HepG2 (cell line): ENCODE data around the gene SRRM3. TPM values are rescaled to one million over a fixed set of nuclear protein-coding genes. Genes with fewer than 3 reads are reported as not detected.

Experiments
- ATAC-seq: fragments of 200-7000 bp; cut with Tn5 transposase; 3 replicates; pipeline ENCODE4 v1.9.1; 2020; ENCODE audit warnings: mild to moderate bottlenecking, moderate library complexity
- BruUV-seq: library from RNA; stranded (reverse); fragments of 400-500 nt; replicated peaks from 2 replicates; lab custom pipeline; 2021; lab: Mats Ljungman, UMichigan
- CTCF ChIA-PET: fragments of 300-600 bp; formaldehyde crosslinking; extraction: SDS; loops from one replicate; lab custom pipeline; 2021; ENCODE audit warnings: low total read pairs, inconsistent platforms, low intra/inter-chr PET ratio; lab: Yijun Ruan, JAX
- POLR2A ChIA-PET: fragments of 350-600 bp; sonication (Branson Sonifier 250); formaldehyde crosslinking; loops from one replicate; lab custom pipeline; 2020; ENCODE audit warnings: antibody characterized with exemption, inconsistent platforms; lab: Yijun Ruan, JAX
- DNase-seq: peaks from one replicate; pipeline ENCODE4 v3.0.0-alpha.2; 2015; ENCODE audit warnings: low spot score
- FAIRE-seq: peaks from 3 replicates; lab custom pipeline; 2011; peaks lifted over from hg19 to GRCh38; lab: Jason Lieb, UNC
- H2AFZ ChIP-seq: one replicate; pipeline ENCODE4 v1.6.1; 2011; ENCODE audit warnings: low read length, inconsistent platforms
- H3K27ac ChIP-seq: fragments of 300-600 bp; 3 replicates; pipeline ENCODE4 v1.8.0; 2011; ENCODE audit warnings: mixed run types, mild to moderate bottlenecking, mixed read lengths, low read length, inconsistent platforms; ENCODE audit not compliant: insufficient read depth; ENCODE audit errors: extremely low read length
- H3K27me3 ChIP-seq, 2 experiments: fragments of 200-600 bp in 1 of 2; 2 replicates in 1 of 2; 3 replicates in 1 of 2; pipeline versions ENCODE4 v1.6.0 to v1.8.0; 2011; ENCODE audit warnings: low read length in 2 of 2, mild to moderate bottlenecking in 2 of 2, moderate library complexity in 2 of 2, inconsistent platforms in 1 of 2; ENCODE audit not compliant: insufficient read depth in 2 of 2, control insufficient read depth in 1 of 2
- H3K36me3 ChIP-seq, 2 experiments: fragments of 200-600 bp in 1 of 2; replicated peaks in 1 of 2; 2 replicates in 1 of 2; 3 replicates in 1 of 2; pipeline versions ENCODE4 v1.5.1 to v1.8.0; 2011; ENCODE audit warnings: low read length in 2 of 2, inconsistent platforms in 1 of 2; ENCODE audit not compliant: insufficient read depth in 2 of 2, control insufficient read depth in 1 of 2
- H3K4me1 ChIP-seq: 2 replicates; pipeline ENCODE4 v1.5.1; 2012; ENCODE audit warnings: low read length, inconsistent platforms; ENCODE audit not compliant: insufficient read depth
- H3K4me2 ChIP-seq: 2 replicates; pipeline ENCODE4 v1.6.0; 2011; ENCODE audit warnings: low read depth, low read length, inconsistent platforms
- H3K4me3 ChIP-seq, 3 experiments: fragments of 200-600 bp in 1 of 3; sonication (generic), shearing (Covaris generic) in 1 of 3; replicated peaks in 1 of 3; 2 replicates each; pipeline ENCODE4 v1.5.1; 2011 to 2016; ENCODE audit warnings: low read length in 3 of 3, inconsistent platforms in 2 of 3, low read depth in 2 of 3, mild to moderate bottlenecking in 2 of 3, control low read depth in 1 of 3, mixed read lengths in 1 of 3; ENCODE audit not compliant: insufficient read depth in 1 of 3
- H3K79me2 ChIP-seq: one replicate; pipeline ENCODE4 v1.6.1; 2011; ENCODE audit warnings: low read length, inconsistent platforms; ENCODE audit not compliant: insufficient read depth
- H3K9ac ChIP-seq: 2 replicates; pipeline ENCODE4 v1.6.0; 2011; ENCODE audit warnings: mild to moderate bottlenecking, low read depth, low read length, inconsistent platforms; ENCODE audit not compliant: insufficient read depth
- H3K9me3 ChIP-seq: 2 replicates; pipeline ENCODE4 v1.5.1; 2012; ENCODE audit warnings: mild to moderate bottlenecking, low read length
- H4K20me1 ChIP-seq: 2 replicates; pipeline ENCODE4 v1.6.0; 2011; ENCODE audit warnings: inconsistent platforms, mild to moderate bottlenecking, low read length, moderate library complexity; ENCODE audit not compliant: insufficient read depth
- AKAP8 ChIP-seq: sonication (generic); formaldehyde crosslinking; IDR thresholded peaks from 2 replicates; pipeline ENCODE4 v1.5.1; 2020; ENCODE audit warnings: mild to moderate bottlenecking, missing genetic modification reagents
- GMEB1 ChIP-seq: sonication (generic); formaldehyde crosslinking; IDR thresholded peaks from 2 replicates; pipeline ENCODE4 v1.5.1; 2020; ENCODE audit warnings: missing genetic modification reagents, mild to moderate bottlenecking, borderline replicate concordance
- RAD21 ChIP-seq: fragments of 450-650 bp; formaldehyde crosslinking; IDR thresholded peaks from 2 replicates; pipeline ENCODE4 v1.5.0; 2020; ENCODE audit warnings: mild to moderate bottlenecking
- SCMH1 ChIP-seq: sonication (generic); formaldehyde crosslinking; IDR thresholded peaks from 2 replicates; pipeline ENCODE4 v1.9.0; 2021; ENCODE audit warnings: missing genetic modification reagents, mild to moderate bottlenecking, borderline replicate concordance
- TBX3 ChIP-seq: fragments of 450-650 bp; IDR thresholded peaks from 2 replicates; pipeline ENCODE4 v1.6.1; 2017; ENCODE audit warnings: antibody characterized with exemption, mild to moderate bottlenecking, inconsistent platforms, borderline replicate concordance
- ZIK1 ChIP-seq: sonication (generic); formaldehyde crosslinking; IDR thresholded peaks from 2 replicates; pipeline ENCODE4 v1.5.0; 2020; ENCODE audit warnings: mild to moderate bottlenecking, low read depth, missing genetic modification reagents, borderline replicate concordance
- ZNF337 ChIP-seq: sonication (generic); formaldehyde crosslinking; IDR thresholded peaks from 2 replicates; pipeline ENCODE4 v1.5.1; 2020; ENCODE audit warnings: missing genetic modification reagents, low read depth, mild to moderate bottlenecking, borderline replicate concordance
- ZNF558 ChIP-seq: sonication (generic); formaldehyde crosslinking; IDR thresholded peaks from 2 replicates; pipeline ENCODE4 v1.9.0; 2022; ENCODE audit warnings: mild to moderate bottlenecking, missing genetic modification reagents, borderline replicate concordance
- WGBS: methylation state at CpG from one replicate; pipeline ENCODE4 v1.1.6; 2017; ENCODE audit warnings: low lambda C conversion rate; 5-methylcytosine and 5-hydroxymethylcytosine counted together
- in situ Hi-C: cut with HindIII; loops from 2 replicates; pipeline ENCODE4 v1.10.0; 2017; ENCODE audit warnings: low pct_unique_long_range_greater_than_20kb; ENCODE audit not compliant: extremely low pct_ligation_motif_present
- intact Hi-C: fragments of 100-400 bp; cut with micrococcal nuclease; formaldehyde crosslinking; loops from one replicate; pipeline ENCODE4 v1.10.0; 2022; ENCODE audit not compliant: unreplicated experiment
- polyA plus RNA-seq, 8 experiments: library from polyadenylated mRNA; depleted of rRNA in 3 of 8; stranded (reverse) in 7 of 8; unstranded in 1 of 8; fragments of >200 nt; fragmentation: Illumina TruSeq in 4 of 8; extraction: Trizol in 4 of 8; gene quantifications; 2 replicates each; pipeline versions ENCODE4 v1.2.1 to v1.2.3, GENCODE V29; 2011 to 2016; ENCODE audit warnings: low read depth in 4 of 8, missing spikeins in 1 of 8, mixed read lengths in 1 of 8; ENCODE audit not compliant: insufficient read depth in 1 of 8
- total RNA-seq, 5 experiments: library from RNA; depleted of rRNA; stranded (reverse); fragments of >200 nt; fragmentation: Illumina TruSeq; extraction: Trizol; gene quantifications; 2 replicates each; pipeline ENCODE4 v1.2.3, GENCODE V29; 2016; ENCODE audit warnings: low read depth in 1 of 5

Gene SRRM3
- total and polyA plus RNA-seq, 2 of the 13 experiments (the other 11 are each of a cell fraction or from before 2014, with no cell fraction given) = 0.13 to 0.54 TPM

DNA sequence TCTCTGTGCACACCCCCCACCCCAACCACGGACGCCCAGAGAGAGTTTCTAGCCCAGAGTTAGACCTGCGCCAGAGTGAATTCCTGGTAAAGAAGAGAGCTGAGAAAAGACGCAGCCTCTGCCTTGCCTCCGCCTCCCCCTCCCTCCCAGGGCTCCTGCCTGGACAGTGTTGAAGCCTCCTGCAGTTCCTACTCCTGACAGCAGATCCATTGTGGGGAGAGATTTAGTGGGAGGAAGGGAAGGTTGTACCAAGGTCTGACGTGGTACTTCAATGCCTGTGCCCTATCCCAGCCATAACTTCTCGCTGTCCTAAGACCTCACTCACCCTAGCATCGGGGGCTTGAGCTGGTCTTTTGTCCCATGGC lies 952 bp downstream of the SRRM3 start:
- Histone ChIP-seq H3K9ac (no peak overlapping the region), H3K4me1 (peaks cover 12% of the 10 kb centered on the region), H3K27me3 (no peaks in the 10 kb centered on the region), H3K9me3 (no peaks in the 10 kb centered on the region), H2AFZ (no peak overlapping the region), H3K4me3 (no peak overlapping the region), H4K20me1 (no peaks in the 10 kb centered on the region), H3K79me2 (no peaks in the 10 kb centered on the region), H3K36me3 (no peaks in the 10 kb centered on the region), H3K4me2 (no peak overlapping the region), H3K27ac (no peak overlapping the region)
- intact Hi-C loops (no loop called here), in situ Hi-C loops (no loop called here)
- ChIA-PET POLR2A (no interaction called here), CTCF (interaction anchor here (0.9 kb wide), 2 partner anchors 111 to 115 kb away, joined by 3 read pairs; no protein-coding TSS in a partner anchor)
- no TSS peak for BruUV-seq
- peak; percentile 21 for ATAC-seq
- no peak for TF ChIP-seq AKAP8 (CRISPR knock-in tag)
- TF ChIP-seq TBX3 = no peak
- TF ChIP-seq ZIK1 = no peak
- no peak for TF ChIP-seq GMEB1 (CRISPR knock-in tag)
- TF ChIP-seq SCMH1 (CRISPR knock-in tag) = no peak
- no peak for TF ChIP-seq ZNF337 (CRISPR knock-in tag)
- TF ChIP-seq ZNF558 (CRISPR knock-in tag) = 0 out of 2 replicates have a peak, but pooled peaks have one; percentile 1
- no peak for TF ChIP-seq RAD21
- 9% methylated on average over 4 of the region's 8 CpGs for WGBS
- DNase-seq = no peak
- FAIRE-seq = no peak
